Measurements from ENCODE around the gene BTRC.

BTRC gene

DNA sequence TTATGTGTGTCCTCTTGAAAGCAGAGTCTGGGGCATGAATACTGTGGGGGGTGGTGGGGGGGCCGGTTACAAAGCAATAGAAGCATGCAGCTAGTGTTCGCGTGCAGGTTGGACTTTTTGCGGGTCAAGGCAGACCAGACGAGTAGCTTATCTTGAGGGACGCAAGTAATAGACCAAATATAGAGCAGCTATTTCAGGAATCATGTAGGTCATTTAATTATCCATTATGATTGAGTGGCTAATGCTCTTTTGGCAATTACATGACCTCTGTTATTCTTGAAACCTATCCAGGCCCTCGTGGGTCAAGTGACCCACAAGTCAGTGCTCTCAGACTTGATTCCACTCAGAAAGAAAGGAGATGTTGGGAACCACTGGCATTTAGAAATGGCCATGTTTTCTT, 93.0 kb downstream of the BTRC start:
- Histone ChIP-seq H3K27me3 (ENCODE audit: insufficient read depth, low read depth) (no peaks in the 10 kb centered on the region), H3K9ac (no peak overlapping the region), H3K36me3 (ENCODE audit: insufficient read depth) (no peaks in the 10 kb centered on the region), H3K27ac (no peak overlapping the region), H4K20me1 (ENCODE audit: insufficient read depth) (no peaks in the 10 kb centered on the region), H2AFZ (ENCODE audit: low read depth) (no peak overlapping the region), H3K4me2 (no peak overlapping the region), H3K4me3 (IDR thresholded peaks at IDR 0.05; ENCODE audit: insufficient read depth, low read depth, low read length) (no peak overlapping the region), H3K79me2 (ENCODE audit: insufficient read depth, low read depth) (no peaks in the 10 kb centered on the region), H3K4me1 (ENCODE audit: low read depth, poor library complexity, severe bottlenecking) (no peaks in the 10 kb centered on the region)
- TF ChIP-seq, protein P1, sequence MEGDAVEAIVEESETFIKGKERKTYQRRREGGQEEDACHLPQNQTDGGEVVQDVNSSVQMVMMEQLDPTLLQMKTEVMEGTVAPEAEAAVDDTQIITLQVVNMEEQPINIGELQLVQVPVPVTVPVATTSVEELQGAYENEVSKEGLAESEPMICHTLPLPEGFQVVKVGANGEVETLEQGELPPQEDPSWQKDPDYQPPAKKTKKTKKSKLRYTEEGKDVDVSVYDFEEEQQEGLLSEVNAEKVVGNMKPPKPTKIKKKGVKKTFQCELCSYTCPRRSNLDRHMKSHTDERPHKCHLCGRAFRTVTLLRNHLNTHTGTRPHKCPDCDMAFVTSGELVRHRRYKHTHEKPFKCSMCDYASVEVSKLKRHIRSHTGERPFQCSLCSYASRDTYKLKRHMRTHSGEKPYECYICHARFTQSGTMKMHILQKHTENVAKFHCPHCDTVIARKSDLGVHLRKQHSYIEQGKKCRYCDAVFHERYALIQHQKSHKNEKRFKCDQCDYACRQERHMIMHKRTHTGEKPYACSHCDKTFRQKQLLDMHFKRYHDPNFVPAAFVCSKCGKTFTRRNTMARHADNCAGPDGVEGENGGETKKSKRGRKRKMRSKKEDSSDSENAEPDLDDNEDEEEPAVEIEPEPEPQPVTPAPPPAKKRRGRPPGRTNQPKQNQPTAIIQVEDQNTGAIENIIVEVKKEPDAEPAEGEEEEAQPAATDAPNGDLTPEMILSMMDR (conservative IDR thresholded peaks at IDR 0.05; ENCODE audit: low read depth, low read length): no peak

DNA sequence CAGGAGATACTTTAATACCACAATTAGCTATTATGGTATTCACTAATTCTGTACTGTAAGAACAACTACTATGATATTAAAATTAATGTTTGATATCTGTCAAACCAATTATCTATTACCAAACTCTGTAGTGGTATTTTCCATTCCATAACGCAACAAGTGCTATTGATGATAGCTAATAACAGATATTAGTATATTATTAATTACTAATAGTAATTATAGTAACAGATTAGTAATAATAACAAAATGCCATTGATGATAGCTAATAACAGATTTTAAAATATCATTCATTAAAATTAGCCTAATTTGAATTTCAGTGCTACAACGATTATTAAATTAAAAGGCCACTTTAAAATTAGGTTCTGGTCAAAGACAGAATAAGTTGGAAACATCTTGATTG, 93.5 kb downstream of the BTRC start:
- Histone ChIP-seq H3K9ac (no peak overlapping the region), H3K27me3 (ENCODE audit: insufficient read depth, low read depth) (no peaks in the 10 kb centered on the region), H3K79me2 (ENCODE audit: insufficient read depth, low read depth) (no peaks in the 10 kb centered on the region), H3K4me1 (ENCODE audit: low read depth, poor library complexity, severe bottlenecking) (no peaks in the 10 kb centered on the region), H2AFZ (ENCODE audit: low read depth) (no peak overlapping the region), H3K36me3 (ENCODE audit: insufficient read depth) (no peaks in the 10 kb centered on the region), H3K27ac (no peak overlapping the region), H4K20me1 (ENCODE audit: insufficient read depth) (no peaks in the 10 kb centered on the region), H3K4me3 (IDR thresholded peaks at IDR 0.05; ENCODE audit: insufficient read depth, low read depth, low read length) (no peak overlapping the region), H3K4me2 (no peak overlapping the region)
- TF ChIP-seq, protein P1 (conservative IDR thresholded peaks at IDR 0.05; ENCODE audit: low read depth, low read length): no peak

DNA sequence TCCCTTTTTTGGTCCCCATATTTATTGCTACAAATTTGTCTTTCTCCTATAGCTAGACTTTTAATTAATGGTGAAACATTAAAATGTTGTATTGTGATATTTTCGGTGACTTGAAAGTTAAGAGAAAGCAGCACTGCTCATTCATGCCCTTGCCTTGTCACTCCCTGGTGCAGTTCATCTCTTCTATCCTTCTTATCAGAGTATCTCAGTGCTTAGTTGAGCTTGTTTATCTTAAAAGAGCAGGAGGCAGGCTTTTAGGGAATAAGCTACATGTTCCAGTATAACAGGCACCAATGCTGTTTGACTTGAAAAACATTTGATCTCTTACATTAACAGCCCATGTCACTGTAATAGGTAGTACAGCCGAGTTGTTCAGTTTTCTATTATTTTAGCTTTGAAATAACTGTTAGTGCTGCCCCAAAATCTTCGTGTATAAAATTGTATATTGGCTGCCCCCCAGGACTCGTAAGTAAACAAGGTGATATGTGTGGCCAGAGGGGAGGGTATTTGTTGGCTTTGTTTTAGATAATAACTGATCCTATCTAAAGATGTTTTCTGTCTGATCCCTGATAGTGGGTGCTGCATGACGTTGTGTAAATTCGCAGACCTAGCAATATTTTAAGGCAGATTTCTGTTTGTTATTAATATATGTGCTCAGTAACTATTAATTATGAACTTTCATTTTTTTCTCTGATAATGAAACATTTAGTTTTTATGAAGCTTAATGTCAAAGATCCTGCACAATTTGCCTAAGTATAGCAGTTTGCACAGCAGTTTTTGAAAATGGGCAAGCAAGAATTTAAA, 96.5 kb downstream of the BTRC start:
- no peaks in the 10 kb centered on the region for H3K27me3 ChIP-seq (ENCODE audit: insufficient read depth, low read depth)
- no peaks in the 10 kb centered on the region for H4K20me1 ChIP-seq (ENCODE audit: insufficient read depth)
- H3K9ac ChIP-seq: no peak overlapping the region
- H3K4me3 ChIP-seq (IDR thresholded peaks at IDR 0.05; ENCODE audit: insufficient read depth, low read depth, low read length): no peak overlapping the region
- H3K36me3 ChIP-seq (ENCODE audit: insufficient read depth): no peaks in the 10 kb centered on the region
- no peak overlapping the region for H3K4me2 ChIP-seq
- TF ChIP-seq, protein P1 (conservative IDR thresholded peaks at IDR 0.05; ENCODE audit: low read depth, low read length): no peak
- no peaks in the 10 kb centered on the region for H3K79me2 ChIP-seq (ENCODE audit: insufficient read depth, low read depth)
- H2AFZ ChIP-seq (ENCODE audit: low read depth): no peak overlapping the region
- peaks cover 8% of the 10 kb centered on the region for H3K4me1 ChIP-seq (ENCODE audit: low read depth, poor library complexity, severe bottlenecking)
- no peak overlapping the region for H3K27ac ChIP-seq

DNA sequence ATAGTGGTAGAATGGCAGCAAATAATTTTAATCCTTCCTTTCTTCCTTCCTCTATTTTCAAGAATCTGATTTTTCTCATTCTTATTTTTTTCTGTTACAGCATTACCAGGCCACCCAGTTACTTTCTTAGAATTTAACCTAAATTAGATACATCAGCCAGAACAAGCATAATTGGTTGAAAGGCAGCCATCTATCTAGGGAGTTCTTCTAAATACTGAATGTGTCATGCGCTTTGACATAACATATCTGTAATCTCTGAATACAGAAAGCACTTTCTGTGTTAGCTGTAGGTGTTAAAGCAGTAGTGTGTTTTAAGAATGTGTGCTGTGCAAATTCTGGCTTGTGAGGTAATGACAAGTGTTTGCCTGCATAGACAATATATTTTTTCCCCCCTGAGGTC, 97.3 kb downstream of the BTRC start:
- Histone ChIP-seq H3K4me3 (IDR thresholded peaks at IDR 0.05; ENCODE audit: insufficient read depth, low read depth, low read length) (no peak overlapping the region), H2AFZ (ENCODE audit: low read depth) (no peak overlapping the region), H4K20me1 (ENCODE audit: insufficient read depth) (no peaks in the 10 kb centered on the region), H3K4me2 (no peak overlapping the region), H3K79me2 (ENCODE audit: insufficient read depth, low read depth) (no peaks in the 10 kb centered on the region), H3K27me3 (ENCODE audit: insufficient read depth, low read depth) (no peaks in the 10 kb centered on the region), H3K36me3 (ENCODE audit: insufficient read depth) (no peaks in the 10 kb centered on the region), H3K27ac (no peak overlapping the region), H3K9ac (no peak overlapping the region), H3K4me1 (ENCODE audit: low read depth, poor library complexity, severe bottlenecking) (peaks cover 8% of the 10 kb centered on the region)
- TF ChIP-seq, protein P1 (conservative IDR thresholded peaks at IDR 0.05; ENCODE audit: low read depth, low read length): no peak

Data from KMS-11 (cell line).